ENCODE data around the gene OSTF1. TPM values are rescaled to one million over a fixed set of nuclear protein-coding genes. Genes with fewer than 3 reads are reported as not detected.

The OSTF1 gene
- total RNA-seq, 1 donor from 2014 or later: 4.4 TPM

DNA sequence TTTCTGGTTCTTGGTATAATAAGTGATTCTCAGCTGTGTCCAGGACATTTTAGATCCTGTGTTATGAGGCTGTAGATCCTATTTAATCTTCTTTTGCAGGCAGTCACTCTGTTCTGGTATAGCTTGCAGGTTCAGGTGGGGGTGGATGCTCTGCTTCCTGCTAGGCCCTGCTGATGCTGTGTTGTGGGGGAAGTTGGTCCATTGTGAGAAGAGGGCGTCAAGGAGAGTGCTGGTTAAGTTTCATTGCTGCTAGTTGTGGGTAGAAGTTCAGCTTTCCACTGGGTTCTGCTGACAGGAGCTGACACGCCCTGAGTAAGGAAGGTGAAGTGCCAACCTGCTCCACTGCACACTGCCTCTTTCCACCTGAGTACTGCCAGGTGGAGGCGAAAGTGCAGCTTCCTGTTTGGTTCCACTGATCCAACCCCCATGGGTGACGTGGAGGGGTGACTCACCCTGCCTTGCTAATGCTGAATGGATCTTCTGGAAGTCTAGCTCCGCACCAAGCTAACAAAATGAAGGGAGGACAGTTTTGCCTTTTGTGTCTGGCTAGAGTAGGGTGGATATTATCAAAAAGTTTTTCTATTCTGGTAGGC, 16.7 kb upstream of the OSTF1 start:
- no peak overlapping the region for H3K27ac Mint-ChIP-seq (ENCODE audit: unreplicated experiment)
- TF ChIP-seq, protein P1, sequence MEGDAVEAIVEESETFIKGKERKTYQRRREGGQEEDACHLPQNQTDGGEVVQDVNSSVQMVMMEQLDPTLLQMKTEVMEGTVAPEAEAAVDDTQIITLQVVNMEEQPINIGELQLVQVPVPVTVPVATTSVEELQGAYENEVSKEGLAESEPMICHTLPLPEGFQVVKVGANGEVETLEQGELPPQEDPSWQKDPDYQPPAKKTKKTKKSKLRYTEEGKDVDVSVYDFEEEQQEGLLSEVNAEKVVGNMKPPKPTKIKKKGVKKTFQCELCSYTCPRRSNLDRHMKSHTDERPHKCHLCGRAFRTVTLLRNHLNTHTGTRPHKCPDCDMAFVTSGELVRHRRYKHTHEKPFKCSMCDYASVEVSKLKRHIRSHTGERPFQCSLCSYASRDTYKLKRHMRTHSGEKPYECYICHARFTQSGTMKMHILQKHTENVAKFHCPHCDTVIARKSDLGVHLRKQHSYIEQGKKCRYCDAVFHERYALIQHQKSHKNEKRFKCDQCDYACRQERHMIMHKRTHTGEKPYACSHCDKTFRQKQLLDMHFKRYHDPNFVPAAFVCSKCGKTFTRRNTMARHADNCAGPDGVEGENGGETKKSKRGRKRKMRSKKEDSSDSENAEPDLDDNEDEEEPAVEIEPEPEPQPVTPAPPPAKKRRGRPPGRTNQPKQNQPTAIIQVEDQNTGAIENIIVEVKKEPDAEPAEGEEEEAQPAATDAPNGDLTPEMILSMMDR (conservative IDR thresholded peaks at IDR 0.05): no peak
- no peaks in the 10 kb centered on the region for H3K27me3 Mint-ChIP-seq (ENCODE audit: low read depth)
- no peaks in the 10 kb centered on the region for H3K9me3 Mint-ChIP-seq
- H3K4me1 Mint-ChIP-seq: no peaks in the 10 kb centered on the region
- no peak overlapping the region for H3K4me3 Mint-ChIP-seq
- no peak for DNase-seq (ENCODE audit: low read depth, low spot score)
- H3K36me3 Mint-ChIP-seq (ENCODE audit: low read depth): no peaks in the 10 kb centered on the region

DNA sequence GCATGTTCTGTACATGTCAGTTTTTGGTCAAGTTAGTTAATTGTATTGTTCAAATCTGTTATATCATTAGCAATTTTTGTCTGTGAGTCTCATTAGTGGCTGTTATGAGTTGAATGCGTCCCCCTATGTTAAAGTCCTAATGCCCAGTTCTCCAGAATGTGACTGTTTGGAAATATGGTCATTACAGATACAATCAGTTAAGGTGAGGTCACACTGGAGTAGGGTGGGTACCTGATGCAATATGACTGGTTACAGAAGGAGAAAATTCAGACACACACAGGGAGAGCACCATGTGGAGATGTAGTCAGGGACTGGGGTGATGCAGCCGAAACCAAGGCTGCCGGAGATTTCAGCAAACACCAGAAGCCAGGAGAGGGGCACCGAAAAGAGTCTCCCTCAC, 15.4 kb upstream of the OSTF1 start:
- Mint-ChIP-seq H3K27me3 (ENCODE audit: low read depth) (no peaks in the 10 kb centered on the region), H3K4me1 (peaks cover 4% of the 10 kb centered on the region), H3K4me3 (no peak overlapping the region), H3K36me3 (ENCODE audit: low read depth) (no peaks in the 10 kb centered on the region), H3K9me3 (no peaks in the 10 kb centered on the region), H3K27ac (ENCODE audit: unreplicated experiment) (no peak overlapping the region)
- DNase-seq (ENCODE audit: low read depth, low spot score): no peak
- TF ChIP-seq, protein P1 (conservative IDR thresholded peaks at IDR 0.05): no peak

DNA sequence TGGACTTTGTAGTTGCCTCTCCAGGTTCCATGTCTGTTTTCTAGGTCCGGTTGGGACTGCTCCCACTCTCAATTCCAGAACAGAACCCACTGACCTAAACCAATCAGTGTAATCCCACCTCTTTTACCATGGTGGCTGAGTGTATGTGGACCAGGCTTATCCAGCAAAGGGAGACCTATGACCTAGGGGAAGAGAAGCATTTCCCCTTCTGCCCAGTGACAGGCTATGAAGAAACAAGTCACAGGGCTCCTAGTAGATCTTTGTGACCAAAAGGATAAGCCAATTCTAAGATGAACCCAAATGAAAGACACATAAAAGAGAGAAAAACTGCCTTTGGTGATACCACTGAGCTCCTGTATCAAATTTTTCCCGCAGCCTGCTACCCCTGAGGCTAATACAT, 6.7 kb upstream of the OSTF1 start:
- TF ChIP-seq, protein P1 (conservative IDR thresholded peaks at IDR 0.05): no peak
- peaks cover 4% of the 10 kb centered on the region for H3K4me1 Mint-ChIP-seq
- H3K27ac Mint-ChIP-seq (ENCODE audit: unreplicated experiment): no peak overlapping the region
- no peaks in the 10 kb centered on the region for H3K9me3 Mint-ChIP-seq
- no peak overlapping the region for H3K4me3 Mint-ChIP-seq
- H3K36me3 Mint-ChIP-seq (ENCODE audit: low read depth): no peaks in the 10 kb centered on the region
- DNase-seq (ENCODE audit: low read depth, low spot score): no peak
- H3K27me3 Mint-ChIP-seq (ENCODE audit: low read depth): peaks cover 10% of the 10 kb centered on the region

DNA sequence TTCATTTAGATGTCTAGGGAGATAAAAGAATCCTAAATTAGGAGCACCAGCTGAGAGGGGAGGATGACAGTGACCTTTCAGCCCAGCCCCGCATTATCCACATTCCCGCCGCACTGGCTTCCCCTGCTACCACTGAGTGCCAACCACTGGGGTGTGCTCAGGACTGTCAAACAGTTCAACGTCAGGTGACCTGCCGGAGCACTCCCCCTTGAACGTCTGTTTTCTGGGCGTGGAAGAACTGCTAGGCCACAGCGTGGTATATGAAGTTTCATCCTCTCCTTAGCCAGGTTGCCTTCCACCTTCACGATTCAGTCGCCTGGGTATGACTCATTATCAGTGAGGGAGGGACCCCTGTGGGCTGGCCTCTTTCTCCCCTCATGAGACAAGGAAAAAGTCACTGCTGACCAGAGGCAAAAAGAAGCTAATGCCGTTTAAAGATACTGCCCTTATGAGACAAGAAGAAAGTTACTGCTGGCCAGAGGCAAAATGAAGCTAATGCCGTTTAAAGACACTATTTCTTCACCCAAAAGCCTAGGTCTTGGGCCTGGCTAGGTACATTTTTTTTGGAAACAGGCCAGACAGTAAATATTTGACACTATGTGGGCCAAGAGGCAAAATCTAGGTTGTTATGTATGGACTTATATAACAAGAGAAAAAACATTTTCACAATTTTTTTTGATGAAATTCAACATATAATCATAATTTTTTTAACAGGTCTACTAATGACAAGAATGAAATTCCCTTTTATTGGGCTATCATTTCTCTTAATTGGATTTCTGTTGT, 4.9 kb upstream of the OSTF1 start:
- Mint-ChIP-seq H3K27ac (ENCODE audit: unreplicated experiment) (no peak overlapping the region), H3K27me3 (ENCODE audit: low read depth) (peaks cover 17% of the 10 kb centered on the region), H3K9me3 (no peaks in the 10 kb centered on the region), H3K36me3 (ENCODE audit: low read depth) (no peaks in the 10 kb centered on the region), H3K4me1 (peaks cover 4% of the 10 kb centered on the region), H3K4me3 (no peak overlapping the region)
- TF ChIP-seq, protein P1 (conservative IDR thresholded peaks at IDR 0.05): no peak
- DNase-seq (ENCODE audit: low read depth, low spot score): no peak

DNA sequence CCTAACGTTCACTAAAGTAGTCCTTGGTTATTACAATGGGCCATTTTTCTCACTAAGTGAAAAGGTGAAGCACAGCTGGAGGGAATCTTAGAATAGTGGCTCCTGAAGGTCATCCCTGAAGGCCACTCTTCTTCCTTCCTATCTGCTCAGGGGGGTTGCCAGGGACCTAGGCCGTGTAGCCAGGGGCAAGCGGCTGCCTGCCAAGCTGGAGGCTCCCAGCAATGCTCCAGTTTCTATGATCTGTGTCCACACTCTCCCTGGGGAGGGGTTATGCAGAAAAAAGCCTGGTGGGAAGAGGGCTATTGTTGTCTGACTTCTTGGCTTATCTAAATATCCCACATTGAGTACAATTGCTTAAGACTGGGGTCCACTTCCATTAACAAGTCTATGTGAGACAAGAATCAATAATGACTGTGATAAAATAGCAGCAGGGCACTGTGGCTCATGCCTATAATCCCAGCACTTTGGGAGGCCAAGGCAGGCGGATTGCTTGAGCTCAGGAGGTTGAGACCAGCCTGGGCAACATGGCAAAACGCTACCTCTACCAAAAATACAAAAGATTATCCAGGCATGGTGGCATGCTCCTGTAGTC, 4.1 kb upstream of the OSTF1 start:
- Mint-ChIP-seq H3K27ac (ENCODE audit: unreplicated experiment) (no peak overlapping the region), H3K27me3 (ENCODE audit: low read depth) (peaks cover 21% of the 10 kb centered on the region), H3K9me3 (no peaks in the 10 kb centered on the region), H3K36me3 (ENCODE audit: low read depth) (no peaks in the 10 kb centered on the region), H3K4me3 (no peak overlapping the region), H3K4me1 (peaks cover 8% of the 10 kb centered on the region)
- no peak for DNase-seq (ENCODE audit: low read depth, low spot score)
- TF ChIP-seq, protein P1 (conservative IDR thresholded peaks at IDR 0.05): no peak

Measured in neural crest cell (in vitro differentiated cells).